Measurements from ENCODE around the gene CHST3.

CHST3 gene

GRCh38 chr10:72059843-72060822 is 95.9 kb downstream of the CHST3 start:
- no peak for TF ChIP-seq CTCF (IDR thresholded peaks at IDR 0.05; ENCODE audit: poor library complexity, severe bottlenecking)
- ATAC-seq (ENCODE audit: low read depth), result no peak
- no peak overlapping the region for H3K27ac ChIP-seq (ENCODE audit: poor library complexity, severe bottlenecking)

DNA sequence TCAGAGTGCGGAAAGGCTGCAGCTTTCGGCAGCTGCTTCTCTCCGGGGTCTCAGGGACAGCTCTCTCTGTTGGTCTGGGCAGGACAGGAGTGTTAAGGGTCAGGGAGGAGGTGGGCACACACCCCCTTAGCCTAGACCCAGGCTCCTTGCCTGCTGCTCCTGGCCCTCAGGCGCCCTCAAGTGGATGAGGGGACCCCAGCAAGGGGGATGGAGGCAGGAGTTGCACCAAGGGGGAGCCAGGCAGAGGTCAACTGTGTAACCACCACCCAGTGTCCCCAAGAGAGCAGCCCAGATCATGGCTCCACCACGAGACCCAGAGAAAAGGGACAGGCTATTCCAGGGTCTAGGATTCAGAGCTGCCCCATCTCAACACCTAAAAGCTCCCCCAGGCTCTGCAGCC is 97.3 kb downstream of the CHST3 start:
- peak; percentile 44 for TF ChIP-seq CTCF (IDR thresholded peaks at IDR 0.05; ENCODE audit: poor library complexity, severe bottlenecking)
- Histone ChIP-seq H3K4me3 (ENCODE audit: severe bottlenecking) (no peak overlapping the region), H3K4me1 (ENCODE audit: insufficient read depth, poor library complexity, severe bottlenecking) (no peaks in the 10 kb centered on the region), H3K27me3 (ENCODE audit: insufficient read depth, poor library complexity, severe bottlenecking) (no peaks in the 10 kb centered on the region), H3K36me3 (ENCODE audit: low read depth) (no peaks in the 10 kb centered on the region), H3K9me3 (ENCODE audit: severe bottlenecking) (no peaks in the 10 kb centered on the region), H3K27ac (ENCODE audit: poor library complexity, severe bottlenecking) (no peak overlapping the region)
- ATAC-seq (ENCODE audit: low read depth), result no peak
- no peak for DNase-seq (ENCODE audit: low spot score)

More at GRCh38 chr10:72059843-72060822, 95.9 kb downstream of the CHST3 start:
- DNase-seq (ENCODE audit: low spot score), result peak; percentile 44
- Histone ChIP-seq H3K27me3 (ENCODE audit: insufficient read depth, poor library complexity, severe bottlenecking) (no peaks in the 10 kb centered on the region), H3K9me3 (ENCODE audit: severe bottlenecking) (no peaks in the 10 kb centered on the region), H3K4me3 (ENCODE audit: severe bottlenecking) (no peak overlapping the region), H3K36me3 (ENCODE audit: low read depth) (no peaks in the 10 kb centered on the region), H3K4me1 (ENCODE audit: insufficient read depth, poor library complexity, severe bottlenecking) (no peaks in the 10 kb centered on the region)

- H3K4me3 ChIP-seq (ENCODE audit: severe bottlenecking), result no peak overlapping the region
- H3K27me3 ChIP-seq (ENCODE audit: insufficient read depth, poor library complexity, severe bottlenecking), result no peaks in the 10 kb centered on the region
- no peak overlapping the region for H3K27ac ChIP-seq (ENCODE audit: poor library complexity, severe bottlenecking)
- DNase-seq (ENCODE audit: low spot score) (no peak), ATAC-seq (ENCODE audit: low read depth) (no peak)
- no peak for TF ChIP-seq CTCF (IDR thresholded peaks at IDR 0.05; ENCODE audit: poor library complexity, severe bottlenecking)
- H3K36me3 ChIP-seq (ENCODE audit: low read depth), result no peaks in the 10 kb centered on the region
- no peaks in the 10 kb centered on the region for H3K4me1 ChIP-seq (ENCODE audit: insufficient read depth, poor library complexity, severe bottlenecking)
- no peaks in the 10 kb centered on the region for H3K9me3 ChIP-seq (ENCODE audit: severe bottlenecking)
These were observed 97.7 kb downstream of the CHST3 start for GRCh38 chr10:72061930-72062329.

DNA sequence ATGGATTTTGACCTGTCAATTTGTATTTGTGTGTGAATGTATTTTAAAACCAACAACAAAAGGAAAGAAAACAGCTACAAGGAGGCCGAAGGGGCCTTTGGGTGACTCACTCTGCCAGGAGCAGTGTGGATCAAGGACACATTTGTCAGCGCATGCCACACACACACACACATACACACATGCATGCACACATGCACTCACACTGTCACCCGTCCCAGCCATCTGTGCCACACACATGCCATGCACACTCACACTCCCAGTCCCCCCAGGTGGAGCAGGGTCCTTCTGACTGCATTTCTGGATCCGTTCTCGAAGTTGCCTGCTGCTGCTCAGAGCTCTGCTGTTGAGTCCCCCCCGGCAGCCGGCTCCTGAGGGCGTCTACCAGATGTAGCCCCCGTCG is 98.2 kb downstream of the CHST3 start:
- TF ChIP-seq CTCF (IDR thresholded peaks at IDR 0.05; ENCODE audit: poor library complexity, severe bottlenecking), result no peak
- no peaks in the 10 kb centered on the region for H3K36me3 ChIP-seq (ENCODE audit: low read depth)
- no peaks in the 10 kb centered on the region for H3K4me1 ChIP-seq (ENCODE audit: insufficient read depth, poor library complexity, severe bottlenecking)
- ATAC-seq (ENCODE audit: low read depth) (no peak), DNase-seq (ENCODE audit: low spot score) (no peak)
- no peak overlapping the region for H3K4me3 ChIP-seq (ENCODE audit: severe bottlenecking)
- H3K27ac ChIP-seq (ENCODE audit: poor library complexity, severe bottlenecking), result no peak overlapping the region
- no peaks in the 10 kb centered on the region for H3K9me3 ChIP-seq (ENCODE audit: severe bottlenecking)
- no peaks in the 10 kb centered on the region for H3K27me3 ChIP-seq (ENCODE audit: insufficient read depth, poor library complexity, severe bottlenecking)

Data from RWPE2 (cell line).